NCI-H2029 (cell line): Measurements from ENCODE around the gene CRYGN.

Experiments used
- DNase-seq: peaks from one replicate; lab custom pipeline; 2025; lab: John Stamatoyannopoulos, UW

Gene CRYGN

DNA sequence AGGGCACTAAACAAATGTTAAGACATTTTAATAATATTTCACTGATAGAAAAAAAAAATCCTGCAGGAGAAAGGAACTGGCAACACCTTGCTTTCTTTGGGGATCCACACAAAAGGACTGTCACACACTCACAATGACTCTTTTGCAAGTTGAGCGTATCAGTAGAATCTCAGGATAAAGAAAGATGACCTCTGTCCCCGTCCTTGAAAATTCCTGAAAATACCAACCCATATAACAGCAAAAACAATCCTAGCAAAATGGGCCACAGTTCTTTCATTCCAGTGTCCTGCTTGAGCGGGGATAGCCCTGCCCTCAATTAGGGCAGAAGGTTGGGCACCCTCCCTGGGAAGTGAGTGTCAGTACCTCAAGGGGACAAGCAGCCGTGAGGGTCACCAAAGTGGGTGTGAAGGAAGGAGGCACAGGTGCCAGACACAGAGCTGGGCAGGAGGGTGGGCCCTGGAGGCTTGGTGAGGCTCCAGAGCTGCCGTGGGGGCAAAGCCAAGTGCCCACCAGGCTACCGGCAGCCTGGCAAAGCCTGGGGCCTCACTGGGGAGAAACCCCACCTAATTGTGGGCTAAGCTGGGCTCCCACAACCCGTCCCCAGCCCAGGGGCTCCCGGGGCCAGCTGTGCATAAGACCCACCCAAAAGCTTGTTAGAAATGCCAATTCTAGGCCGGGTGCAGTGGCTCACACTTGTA, 32.9 kb downstream of the CRYGN start:
- DNase-seq: no peak

DNA sequence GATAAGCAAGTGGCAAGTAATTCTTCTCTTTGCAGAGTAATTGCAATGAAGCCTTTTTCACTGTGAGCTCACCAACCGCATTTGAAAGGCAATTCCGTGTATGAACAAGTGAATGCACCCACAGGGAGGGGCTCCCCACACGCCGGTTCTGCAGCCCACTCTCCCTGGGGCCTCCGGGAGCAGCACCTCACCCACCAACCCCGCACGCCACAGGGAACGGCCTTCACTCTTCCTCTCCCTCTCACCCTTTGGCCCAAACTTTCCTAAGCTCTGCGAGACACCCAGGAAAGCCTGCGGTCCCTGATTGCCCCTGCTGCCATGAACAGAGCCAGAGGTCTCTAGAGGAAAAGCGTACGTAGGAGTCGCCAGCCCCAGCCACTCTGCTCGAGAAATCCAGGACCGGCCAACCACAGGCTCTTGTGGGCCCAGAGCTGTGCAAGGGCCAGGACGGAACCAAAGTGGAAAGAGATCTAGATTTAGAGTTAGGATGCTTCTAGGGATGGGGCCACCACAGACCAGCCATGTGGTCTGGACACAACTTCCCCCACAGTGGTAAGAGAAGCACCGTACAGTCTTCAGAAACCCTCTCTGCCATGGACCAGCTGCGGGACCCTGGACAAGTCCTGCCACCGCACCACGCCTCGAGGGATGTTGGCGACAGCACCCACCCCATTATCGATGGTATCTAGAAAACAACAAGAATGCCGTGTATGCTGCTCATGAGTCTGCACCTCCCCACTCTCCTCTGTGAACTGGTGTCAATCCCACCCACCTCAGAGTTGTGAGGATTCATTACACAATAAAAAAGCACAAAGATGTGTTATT, 33.7 kb downstream of the CRYGN start:
- DNase-seq: no peak

DNA sequence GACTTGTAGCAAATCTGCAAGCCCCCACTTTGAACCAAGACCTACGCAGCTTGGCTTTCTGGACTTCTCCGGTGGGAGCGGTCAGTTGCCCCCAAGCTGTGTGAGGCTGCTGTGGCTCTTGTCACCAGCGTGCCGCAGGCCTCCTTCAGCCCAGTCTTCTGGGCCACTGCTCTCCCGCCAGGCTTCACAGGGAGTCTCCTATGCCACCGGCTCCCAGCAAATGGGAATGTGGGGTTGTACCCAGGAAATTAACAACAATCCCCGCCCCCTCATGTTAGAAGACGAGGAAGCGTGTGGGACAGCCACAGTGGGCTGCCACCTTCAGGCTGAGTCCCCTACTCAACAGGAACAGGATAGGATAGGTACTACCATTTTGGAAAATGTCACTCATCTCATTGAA, 34.4 kb downstream of the CRYGN start:
- DNase-seq: no peak

GRCh38 chr7:151405056-151405455, 34.9 kb downstream of the CRYGN start:
- DNase-seq: no peak

DNA sequence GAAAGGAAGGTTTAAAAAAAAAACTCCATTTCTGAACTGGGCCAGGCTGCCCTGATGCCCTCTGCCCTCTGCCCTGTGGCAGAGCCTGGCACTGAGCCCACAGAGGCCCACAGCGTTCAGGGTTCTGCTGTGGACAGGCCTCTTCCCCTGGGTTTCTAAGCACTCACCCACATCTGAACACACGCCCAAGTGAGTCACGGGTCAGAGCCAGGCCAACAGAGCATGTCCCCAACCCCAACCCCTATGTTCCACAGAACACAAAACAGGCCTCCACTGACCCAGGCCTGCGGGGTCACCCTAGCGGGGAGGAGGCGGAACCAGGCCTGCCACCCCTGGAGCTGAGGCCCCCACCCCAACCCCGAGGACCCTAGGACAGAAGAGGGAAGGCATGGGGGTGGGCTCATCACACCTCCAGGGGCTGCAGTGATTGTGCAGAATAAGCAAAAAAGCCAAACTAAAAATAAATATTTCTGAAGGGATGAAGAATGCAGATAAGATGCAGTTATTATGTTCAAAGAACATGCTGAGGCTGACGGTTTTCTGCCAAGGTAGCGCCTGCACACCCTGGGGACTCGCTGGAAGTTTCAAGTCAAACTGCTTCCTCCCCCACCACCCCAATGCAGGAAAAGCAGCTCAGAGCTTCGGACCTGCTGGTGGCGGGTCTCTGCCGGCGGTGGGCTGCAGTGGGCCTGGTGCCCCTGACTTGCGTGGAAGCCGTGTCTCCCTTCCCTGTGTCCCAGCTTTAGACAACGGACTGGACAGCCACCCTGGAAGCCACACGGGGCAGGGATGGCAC, 35.5 kb downstream of the CRYGN start:
- no peak for DNase-seq

- no peak for DNase-seq
These were observed 36.2 kb downstream of the CRYGN start for GRCh38 chr7:151403764-151404163.

DNA sequence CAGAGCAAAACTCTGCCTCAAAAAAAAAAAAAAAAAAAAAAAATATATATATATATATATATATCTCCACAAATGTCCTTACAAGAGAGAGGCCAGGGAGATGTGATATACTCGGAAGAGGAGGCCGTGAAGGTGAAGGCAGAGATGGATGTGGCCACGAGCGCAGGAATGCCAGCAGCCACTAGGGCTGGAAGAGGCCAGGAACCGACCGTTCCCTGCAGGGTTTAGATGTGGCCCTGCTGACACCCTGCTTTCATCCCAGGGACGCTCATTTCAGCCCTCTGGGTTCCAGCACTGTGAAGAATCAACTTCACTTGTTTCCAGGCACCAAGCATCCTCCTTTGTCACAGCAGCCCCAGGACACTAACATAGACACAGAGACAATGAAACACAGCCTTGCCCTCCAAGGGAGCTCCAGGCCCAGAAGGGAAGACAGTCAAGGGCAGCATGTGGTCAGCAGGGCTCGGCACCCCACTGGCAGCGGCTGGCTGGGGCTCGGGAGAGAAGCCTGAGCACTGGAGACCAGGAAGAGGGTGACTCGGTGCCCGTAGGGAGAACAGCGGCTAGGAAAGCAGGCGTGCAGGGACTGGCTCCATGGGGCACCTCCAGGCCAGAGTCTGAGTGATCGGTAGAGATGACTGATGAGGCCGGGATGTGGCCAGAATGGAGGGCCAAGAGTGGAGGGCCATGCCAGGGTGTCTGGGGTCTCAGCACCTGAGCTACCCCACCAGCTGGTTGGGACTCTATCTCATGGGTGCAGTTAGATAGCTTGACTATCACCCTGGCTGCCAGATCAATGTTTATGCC, 37.7 kb downstream of the CRYGN start:
- DNase-seq: no peak

GRCh38 chr7:151400626-151401315, 39.2 kb downstream of the CRYGN start:
- DNase-seq: no peak

DNA sequence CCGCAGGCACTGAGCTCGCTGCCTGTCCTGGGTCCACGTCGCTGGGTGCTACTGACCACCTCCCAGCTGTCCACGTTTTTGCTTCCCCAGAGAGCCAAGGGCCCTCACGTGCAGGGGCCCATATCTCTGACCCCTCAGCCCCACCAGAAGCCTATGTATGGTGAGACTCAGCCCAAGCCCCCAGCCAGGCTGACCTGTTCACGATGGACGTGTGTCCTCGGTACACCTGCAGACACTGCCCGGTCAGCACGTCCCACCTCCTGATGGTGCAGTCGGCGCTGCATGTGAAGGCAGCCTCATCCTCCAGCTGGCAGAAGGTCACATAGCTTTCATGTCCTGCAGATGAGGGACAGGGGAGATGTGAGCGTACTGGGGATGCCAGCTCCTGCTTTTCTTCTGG, 40.0 kb downstream of the CRYGN start:
- DNase-seq: no peak

DNA sequence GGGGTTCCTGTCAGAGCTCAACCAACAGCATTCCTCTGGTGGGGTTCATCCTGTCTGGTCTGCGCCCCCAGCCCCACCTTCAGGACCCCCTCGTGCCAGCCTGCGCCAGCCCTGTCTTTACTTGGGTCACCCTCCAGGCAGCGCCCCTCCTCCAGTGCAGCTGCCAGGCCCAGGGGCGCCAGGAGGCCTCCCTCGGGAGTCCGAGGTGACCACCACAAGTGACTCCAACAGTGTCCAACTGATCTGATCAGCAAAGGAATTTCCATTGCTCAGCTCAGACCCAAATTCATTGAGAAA, 40.7 kb downstream of the CRYGN start:
- no peak for DNase-seq

DNA sequence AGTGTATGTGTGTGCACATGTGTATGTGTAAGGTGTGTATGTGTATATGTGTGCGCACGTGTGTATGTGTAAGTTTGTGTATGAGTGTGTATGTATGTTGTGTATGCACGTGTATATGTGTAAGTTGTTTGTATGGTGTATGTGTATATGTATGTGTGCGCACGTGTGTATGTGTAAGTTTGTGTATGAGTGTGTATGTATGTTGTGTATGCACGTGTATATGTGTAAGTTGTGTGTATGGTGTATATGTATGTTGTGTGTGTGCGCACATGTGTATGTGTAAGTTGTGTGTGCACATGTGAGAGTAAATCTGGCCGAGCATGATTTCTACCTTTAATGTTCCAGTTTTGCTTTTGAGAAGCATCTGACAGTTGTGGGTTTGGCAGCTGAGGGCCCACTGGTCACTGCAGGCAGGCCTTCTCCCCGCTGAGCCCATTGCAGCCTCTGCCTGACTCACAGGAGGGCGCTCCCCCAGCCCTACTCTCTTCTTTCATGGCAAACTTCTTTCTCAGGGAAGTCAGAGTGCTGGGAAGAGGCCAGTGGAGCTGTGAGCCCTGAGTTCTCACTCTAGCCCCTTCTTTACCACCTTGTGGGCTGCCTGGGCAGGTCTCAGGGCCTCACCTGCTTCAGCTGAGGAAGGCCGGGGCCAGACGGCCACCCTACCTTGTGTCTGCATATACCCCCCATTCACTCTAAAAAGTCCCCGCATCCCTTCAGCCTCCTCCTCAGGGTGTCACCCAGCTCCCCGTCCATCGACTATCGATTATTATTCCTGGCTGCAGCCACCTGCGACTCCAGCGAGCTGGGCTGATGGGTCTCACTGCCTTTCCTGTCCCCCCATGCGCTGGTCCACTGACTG, 41.3 kb downstream of the CRYGN start:
- no peak for DNase-seq

DNA sequence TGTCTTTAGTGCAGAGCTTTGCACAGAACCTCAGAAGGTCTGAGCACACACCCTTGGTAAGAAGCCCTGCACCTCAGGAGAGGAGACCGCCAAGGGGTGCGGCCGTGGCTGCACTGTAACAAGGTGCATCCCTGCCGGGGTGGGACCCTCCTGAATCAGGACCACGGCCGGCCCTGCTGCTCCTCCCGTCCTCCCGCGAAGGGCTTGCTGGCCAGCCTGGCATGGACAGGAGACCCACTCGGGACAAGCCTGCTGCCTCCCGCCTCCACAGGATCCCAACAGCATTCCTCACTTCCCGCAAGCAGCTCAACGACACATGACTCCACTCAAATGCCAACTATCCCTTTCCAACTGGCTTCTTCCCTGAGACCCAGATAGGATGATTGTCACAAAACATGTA, 42.9 kb downstream of the CRYGN start:
- DNase-seq: no peak

- no peak for DNase-seq
These were observed 43.5 kb downstream of the CRYGN start for GRCh38 chr7:151396328-151396970.

DNA sequence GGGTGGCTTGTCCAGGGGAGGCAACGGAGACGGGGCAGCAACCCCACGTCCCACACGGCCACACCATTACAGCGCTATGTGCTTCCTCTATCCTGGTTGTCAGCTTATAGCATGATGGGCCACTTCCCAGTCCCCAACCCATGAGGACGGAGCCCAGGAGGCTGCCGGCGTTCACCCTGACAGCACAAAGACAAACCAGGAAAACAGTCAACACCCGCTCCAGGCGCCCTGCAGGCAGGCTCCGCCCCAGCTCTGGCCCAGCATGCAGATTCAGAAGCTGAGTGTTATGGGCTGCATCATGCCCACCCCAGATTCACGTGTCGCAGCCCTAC, 44.9 kb downstream of the CRYGN start:
- no peak for DNase-seq

GRCh38 chr7:151394076-151395035, 45.6 kb downstream of the CRYGN start:
- no peak for DNase-seq

- no peak for DNase-seq
These were observed 46.6 kb downstream of the CRYGN start for GRCh38 chr7:151393031-151393977.

- DNase-seq: no peak
These were observed 47.5 kb downstream of the CRYGN start for GRCh38 chr7:151392426-151392825.

- DNase-seq: no peak
These were observed 47.9 kb downstream of the CRYGN start for GRCh38 chr7:151392002-151392401.
